IMR-90 (cell line): ENCODE results near the gene ZNF74. TPM values are rescaled to one million over a fixed set of nuclear protein-coding genes. Genes with fewer than 3 reads are reported as not detected.

ENCODE experiments used
- ATAC-seq: fragments of 200-7000 bp; cut with Tn5 transposase; 2 replicates; pipeline ENCODE4 v1.9.1; 2020; ENCODE audit warnings: low read depth, mild to moderate bottlenecking, moderate library complexity
- BruUV-seq: library from RNA; stranded (reverse); fragments of 400-500 nt; replicated peaks from 2 replicates; lab custom pipeline; 2021; lab: Mats Ljungman, UMichigan
- CTCF ChIA-PET: fragments of 300-600 bp; formaldehyde crosslinking; extraction: SDS; loops from one replicate; lab custom pipeline; 2021; ENCODE audit warnings: antibody characterized with exemption; lab: Yijun Ruan, JAX
- POLR2A ChIA-PET: fragments of 300-600 bp; sonication (Branson Sonifier 250); formaldehyde crosslinking; loops from one replicate; lab custom pipeline; 2022; ENCODE audit warnings: antibody characterized with exemption; ENCODE audit not compliant: unreplicated experiment; lab: Charles Lee
- DNase-seq: peaks from one replicate; pipeline ENCODE4 v3.0.0; 2013
- H2AFZ ChIP-seq: replicated peaks from 2 replicates; pipeline ENCODE3; 2013; ENCODE audit warnings: low read length, mild to moderate bottlenecking; ENCODE audit not compliant: poor library complexity
- H2AK5ac ChIP-seq: 2 replicates; pipeline ENCODE4 v1.6.1; 2013; ENCODE audit warnings: low read depth, low read length, inconsistent platforms
- H2AK9ac ChIP-seq: replicated peaks from 2 replicates; pipeline ENCODE3; 2013; ENCODE audit warnings: mild to moderate bottlenecking, low read depth, low read length, moderate library complexity; ENCODE audit not compliant: poor library complexity
- H2BK120ac ChIP-seq: 2 replicates; pipeline ENCODE4 v1.6.1; 2013; ENCODE audit warnings: low read depth, low read length, inconsistent platforms
- H2BK15ac ChIP-seq: 3 replicates; pipeline ENCODE4 v1.6.1; 2013; ENCODE audit warnings: low read depth, low read length, inconsistent platforms
- H2BK20ac ChIP-seq: 2 replicates; pipeline ENCODE4 v1.6.1; 2013; ENCODE audit warnings: low read depth, mild to moderate bottlenecking, inconsistent platforms, low read length, moderate library complexity
- H2BK5ac ChIP-seq: 2 replicates; pipeline ENCODE4 v1.6.1; 2013; ENCODE audit warnings: mild to moderate bottlenecking, low read depth, low read length, inconsistent platforms; ENCODE audit not compliant: poor library complexity, severe bottlenecking
- H3K14ac ChIP-seq: replicated peaks from 2 replicates; pipeline ENCODE4 v1.6.1; 2013; ENCODE audit warnings: low read depth, low read length, inconsistent platforms
- H3K18ac ChIP-seq: 2 replicates; pipeline ENCODE4 v1.6.1; 2013; ENCODE audit warnings: low read depth, low read length, control low read depth
- H3K23ac ChIP-seq: 2 replicates; pipeline ENCODE4 v1.6.1; 2013; ENCODE audit warnings: low read depth, low read length, inconsistent platforms
- H3K27ac ChIP-seq: 2 replicates; pipeline ENCODE4 v1.5.1; 2013; ENCODE audit warnings: mild to moderate bottlenecking, control low read depth, low read length; ENCODE audit not compliant: insufficient read depth
- H3K27me3 ChIP-seq: 2 replicates; pipeline ENCODE4 v1.6.1; 2013; ENCODE audit warnings: low read length; ENCODE audit not compliant: control insufficient read depth, insufficient read depth
- H3K36me3 ChIP-seq: 2 replicates; pipeline ENCODE4 v1.6.1; 2013; ENCODE audit warnings: low read length, mixed read lengths; ENCODE audit not compliant: control insufficient read depth, insufficient read depth
- H3K4ac ChIP-seq: 2 replicates; pipeline ENCODE4 v1.6.1; 2013; ENCODE audit warnings: low read depth, low read length, inconsistent platforms
- H3K4me1 ChIP-seq: 2 replicates; pipeline ENCODE4 v1.6.1; 2013; ENCODE audit warnings: low read length, mixed read lengths; ENCODE audit not compliant: control insufficient read depth, insufficient read depth
- H3K4me2 ChIP-seq: 2 replicates; pipeline ENCODE4 v1.6.1; 2013; ENCODE audit warnings: low read depth, mild to moderate bottlenecking, control low read depth, low read length, moderate library complexity
- H3K4me3 ChIP-seq: 2 replicates; pipeline ENCODE4 v1.5.1; 2013; ENCODE audit warnings: low read depth, mild to moderate bottlenecking, control low read depth, low read length, moderate library complexity; ENCODE audit not compliant: insufficient read depth
- H3K56ac ChIP-seq: 2 replicates; pipeline ENCODE4 v1.6.1; 2013; ENCODE audit warnings: low read length, inconsistent platforms; ENCODE audit not compliant: insufficient read depth; ENCODE audit errors: extremely low read depth
- H3K79me1 ChIP-seq, 2 experiments: 2 replicates each; pipeline ENCODE4 v1.6.1; 2013; ENCODE audit warnings: low read length in 2 of 2, inconsistent platforms in 1 of 2, low read depth in 1 of 2
- H3K9ac ChIP-seq: 2 replicates; pipeline ENCODE4 v1.6.1; 2013; ENCODE audit warnings: low read depth, low read length, control low read depth
- H3K9me1 ChIP-seq: 2 replicates; pipeline ENCODE4 v1.6.1; 2013; ENCODE audit warnings: low read length, inconsistent platforms; ENCODE audit not compliant: insufficient read depth
- H3K9me3 ChIP-seq: 2 replicates; pipeline ENCODE4 v1.6.1; 2013; ENCODE audit warnings: low read length; ENCODE audit not compliant: control insufficient read depth, insufficient read depth
- H4K20me1 ChIP-seq: 2 replicates; pipeline ENCODE4 v1.6.1; 2013; ENCODE audit warnings: low read length, inconsistent platforms; ENCODE audit not compliant: insufficient read depth
- H4K5ac ChIP-seq: 2 replicates; pipeline ENCODE4 v1.6.1; 2013; ENCODE audit warnings: mild to moderate bottlenecking, low read depth, low read length, control low read depth
- H4K8ac ChIP-seq, 2 experiments: 2 replicates each; pipeline ENCODE4 v1.6.1; 2013; ENCODE audit warnings: low read depth in 2 of 2, low read length in 2 of 2, control low read depth in 1 of 2, inconsistent platforms in 1 of 2
- H4K91ac ChIP-seq: 2 replicates; pipeline ENCODE4 v1.6.1; 2013; ENCODE audit warnings: low read depth, low read length, inconsistent platforms; ENCODE audit not compliant: insufficient read depth
- CEBPB ChIP-seq: IDR thresholded peaks from 2 replicates; pipeline ENCODE4 v1.6.1; 2012; ENCODE audit warnings: low read depth, low read length, improper control_type of control experiment
- CHD1 ChIP-seq: IDR thresholded peaks from 2 replicates; pipeline ENCODE4 v1.6.1; 2012; ENCODE audit warnings: low read depth, low read length, improper control_type of control experiment
- CTCF ChIP-seq: conservative IDR thresholded peaks from 2 replicates; pipeline ENCODE4 v1.5.1; 2012; ENCODE audit warnings: mild to moderate bottlenecking, low read depth, low read length, improper control_type of control experiment
- ELK1 ChIP-seq: fragments of 150-350 bp; IDR thresholded peaks from 2 replicates; pipeline ENCODE4 v1.6.1; 2016; ENCODE audit warnings: low read depth, mild to moderate bottlenecking, low read length, moderate library complexity, borderline replicate concordance
- FOS ChIP-seq: fragments of 150-350 bp; IDR thresholded peaks from 2 replicates; pipeline ENCODE4 v1.6.1; 2016; ENCODE audit warnings: low read depth, low read length
- MAZ ChIP-seq: IDR thresholded peaks from 2 replicates; pipeline ENCODE4 v1.6.1; 2012; ENCODE audit warnings: low read depth, mild to moderate bottlenecking, low read length, improper control_type of control experiment, moderate library complexity, borderline replicate concordance
- NFE2L2 ChIP-seq: fragments of 150-350 bp; IDR thresholded peaks from 2 replicates; pipeline ENCODE4 v1.6.1; 2016; ENCODE audit warnings: low read depth, mild to moderate bottlenecking, low read length
- POLR2A ChIP-seq: IDR thresholded peaks from 2 replicates; pipeline ENCODE4 v1.6.1; 2012; ENCODE audit warnings: mild to moderate bottlenecking, low read depth, low read length
- RAD21 ChIP-seq: IDR thresholded peaks from 2 replicates; pipeline ENCODE4 v1.6.1; 2012; ENCODE audit warnings: low read length, improper control_type of control experiment
- RCOR1 ChIP-seq: IDR thresholded peaks from 2 replicates; pipeline ENCODE4 v1.6.1; 2012; ENCODE audit warnings: mild to moderate bottlenecking, low read length, improper control_type of control experiment; ENCODE audit not compliant: insufficient replicate concordance
- RFX5 ChIP-seq: IDR thresholded peaks from 2 replicates; pipeline ENCODE4 v1.8.0; 2012; ENCODE audit warnings: low read depth, mild to moderate bottlenecking, low read length, moderate library complexity
- USF2 ChIP-seq: fragments of 150-350 bp; IDR thresholded peaks from 2 replicates; pipeline ENCODE4 v1.6.1; 2017; ENCODE audit warnings: mild to moderate bottlenecking, antibody characterized with exemption, low read length, low read depth
- WGBS, 2 experiments: methylation state at CpG; one replicate each; pipeline versions ENCODE4 v1.1.5 to v1.1.7; 2013; ENCODE audit warnings: missing lambda C conversion rate in 2 of 2; ENCODE audit not compliant: insufficient read length in 1 of 2; ENCODE audit errors: extremely low coverage in 2 of 2; 5-methylcytosine and 5-hydroxymethylcytosine counted together
- dilution Hi-C: fragments of 300-500 bp; cut with HindIII; formaldehyde crosslinking; loops from one replicate; pipeline ENCODE4 v1.14.3; 2018; ENCODE audit warnings: low sequenced_read_pairs; ENCODE audit not compliant: unreplicated experiment
- in situ Hi-C: fragments of 300-500 bp; cut with MboI; formaldehyde crosslinking; loops from 3 replicates; pipeline ENCODE4 v1.14.3; 2019; ENCODE audit warnings: low sequenced_read_pairs, inconsistent platforms, mixed read lengths
- intact Hi-C: fragments of 100-400 bp; cut with micrococcal nuclease; formaldehyde crosslinking; loops from 2 replicates; pipeline ENCODE4 v1.10.0; 2022
- polyA plus RNA-seq, 3 experiments: library from polyadenylated mRNA; depleted of rRNA; stranded (reverse); fragments of >200 nt; gene quantifications; 2 replicates each; pipeline ENCODE4 v1.2.3, GENCODE V29; 2012; ENCODE audit warnings: low replicate concordance in 1 of 3
- total RNA-seq: library from RNA; depleted of rRNA; stranded (reverse); fragments of >200 nt; gene quantifications from 2 replicates; pipeline ENCODE4 v1.2.3, GENCODE V29; 2012

Gene ZNF74
- total and polyA plus RNA-seq, 2 of the 4 experiments (the other 2 are of a cell fraction), result 7.5 to 8.4 TPM

DNA sequence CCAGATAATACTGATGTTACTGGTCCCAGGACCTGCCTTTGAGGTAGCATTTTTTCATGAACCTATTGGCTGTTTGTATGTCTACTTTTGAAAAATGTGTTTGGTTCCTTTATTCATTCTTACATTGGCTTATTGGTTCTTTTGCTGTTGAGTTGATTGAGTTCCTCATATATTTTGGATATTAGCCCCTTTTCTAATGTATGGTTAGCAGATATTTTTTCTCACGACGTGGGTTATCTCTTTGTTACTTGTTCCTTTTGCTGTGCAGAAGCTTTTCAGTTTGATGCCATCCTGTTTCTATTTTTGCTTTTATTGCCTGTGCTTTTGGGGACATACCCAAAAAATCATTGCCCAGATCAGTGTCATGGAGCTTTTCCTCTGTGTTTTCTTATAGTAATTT is 9.8 kb upstream of the ZNF74 start:
- POLR2A ChIA-PET, result no interaction called here

More for the DNA sequence above, 9.8 kb upstream of the ZNF74 start:
- no peaks in the 10 kb centered on the region for H4K20me1 ChIP-seq
- no peak overlapping the region for H4K91ac ChIP-seq
- H2BK20ac ChIP-seq, result no peak overlapping the region
- no peak overlapping the region for H3K14ac ChIP-seq
- no peak overlapping the region for H3K4me2 ChIP-seq
- peaks cover 3% of the 10 kb centered on the region for H3K9me3 ChIP-seq
- no peaks in the 10 kb centered on the region for H3K9me1 ChIP-seq
- H2BK5ac ChIP-seq, result no peak overlapping the region
- CTCF ChIA-PET, result no interaction called here
- BruUV-seq, result no TSS peak
- no peak for DNase-seq
- no peak overlapping the region for H4K5ac ChIP-seq
- H3K4me1 ChIP-seq, result no peaks in the 10 kb centered on the region
- H3K4me3 ChIP-seq, result no peak overlapping the region
- dilution Hi-C loops (no loop called here), intact Hi-C loops (no loop called here), in situ Hi-C loops (no loop called here)
- no peak overlapping the region for H3K4ac ChIP-seq
- no peak overlapping the region for H2BK120ac ChIP-seq
- WGBS, 2 experiments, result no CpG with 5 or more reads among the region's 2 CpGs
- H3K18ac ChIP-seq, result no peak overlapping the region
- ATAC-seq, result no peak
- no peak overlapping the region for H3K56ac ChIP-seq
- H4K8ac ChIP-seq, result no peak overlapping the region
- no peak overlapping the region for H2AK5ac ChIP-seq
- H2BK15ac ChIP-seq, result no peak overlapping the region
- no peak overlapping the region for H2AK9ac ChIP-seq
- no peak overlapping the region for H2AFZ ChIP-seq
- H3K27ac ChIP-seq, result no peak overlapping the region
- peaks cover 12% of the 10 kb centered on the region for H3K27me3 ChIP-seq
- no peak overlapping the region for H3K23ac ChIP-seq
- no peaks in the 10 kb centered on the region for H3K79me1 ChIP-seq
- no peaks in the 10 kb centered on the region for H3K36me3 ChIP-seq
- no peak overlapping the region for H3K9ac ChIP-seq
- TF ChIP-seq POLR2A (no peak), RFX5 (no peak), NFE2L2 (no peak), RCOR1 (no peak), CHD1 (no peak), FOS (no peak), MAZ (no peak), CTCF (no peak), ELK1 (no peak), RAD21 (no peak), CEBPB (no peak), USF2 (no peak)
